ENCODE data around the gene TMEM178A. TPM values are rescaled to one million over a fixed set of nuclear protein-coding genes. Genes with fewer than 3 reads are reported as not detected.
A peak's percentile ranks its signal among the peaks of the same experiment; 100 is the strongest.

TMEM178A gene
- polyA plus RNA-seq (31.8 and 32.4 TPM in 2 replicates), polyA minus RNA-seq (13.9 and 21.2 TPM in 2 replicates)

- H3K27ac ChIP-seq (ENCODE audit: low read length), result no peak within 1 kb of the TSS
- no peaks in the 10 kb centered on the region for H4K20me1 ChIP-seq (ENCODE audit: insufficient read depth)
- peak; percentile 13 for TF ChIP-seq EP300 (conservative IDR thresholded peaks at IDR 0.05; ENCODE audit: poor library complexity, severe bottlenecking)
- TF ChIP-seq POLR2AphosphoS5 (IDR thresholded peaks at IDR 0.05), result peak; percentile 52
- TF ChIP-seq SMC3 (conservative IDR thresholded peaks at IDR 0.05; ENCODE audit: poor library complexity), result peak; percentile 40
- peak; percentile 63 for TF ChIP-seq MXI1 (conservative IDR thresholded peaks at IDR 0.05; ENCODE audit: poor library complexity, severe bottlenecking)
- TF ChIP-seq RAD21 (conservative IDR thresholded peaks at IDR 0.05), result peak; percentile 26
- TF ChIP-seq TAF1 (IDR thresholded peaks at IDR 0.05; ENCODE audit: low read depth), result no peak
- TF ChIP-seq EZH2 (IDR thresholded peaks at IDR 0.05; ENCODE audit: borderline replicate concordance, insufficient read depth, low read length, poor library complexity, severe bottlenecking), result no peak
- peak; percentile 27 for TF ChIP-seq REST (IDR thresholded peaks at IDR 0.05; ENCODE audit: borderline replicate concordance)
- TF ChIP-seq, protein P1, sequence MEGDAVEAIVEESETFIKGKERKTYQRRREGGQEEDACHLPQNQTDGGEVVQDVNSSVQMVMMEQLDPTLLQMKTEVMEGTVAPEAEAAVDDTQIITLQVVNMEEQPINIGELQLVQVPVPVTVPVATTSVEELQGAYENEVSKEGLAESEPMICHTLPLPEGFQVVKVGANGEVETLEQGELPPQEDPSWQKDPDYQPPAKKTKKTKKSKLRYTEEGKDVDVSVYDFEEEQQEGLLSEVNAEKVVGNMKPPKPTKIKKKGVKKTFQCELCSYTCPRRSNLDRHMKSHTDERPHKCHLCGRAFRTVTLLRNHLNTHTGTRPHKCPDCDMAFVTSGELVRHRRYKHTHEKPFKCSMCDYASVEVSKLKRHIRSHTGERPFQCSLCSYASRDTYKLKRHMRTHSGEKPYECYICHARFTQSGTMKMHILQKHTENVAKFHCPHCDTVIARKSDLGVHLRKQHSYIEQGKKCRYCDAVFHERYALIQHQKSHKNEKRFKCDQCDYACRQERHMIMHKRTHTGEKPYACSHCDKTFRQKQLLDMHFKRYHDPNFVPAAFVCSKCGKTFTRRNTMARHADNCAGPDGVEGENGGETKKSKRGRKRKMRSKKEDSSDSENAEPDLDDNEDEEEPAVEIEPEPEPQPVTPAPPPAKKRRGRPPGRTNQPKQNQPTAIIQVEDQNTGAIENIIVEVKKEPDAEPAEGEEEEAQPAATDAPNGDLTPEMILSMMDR (IDR thresholded peaks at IDR 0.05; ENCODE audit: poor library complexity, severe bottlenecking), result peak; percentile 35
- H3K4me2 ChIP-seq (ENCODE audit: low read length), result peak within 1 kb of the TSS; percentile 65
- peaks cover 28% of the 10 kb centered on the region for H3K79me2 ChIP-seq (replicated peaks; ENCODE audit: insufficient read depth, low read length)
- no peaks in the 10 kb centered on the region for H3K9me2 ChIP-seq (ENCODE audit: insufficient read depth, low read length)
- no peaks in the 10 kb centered on the region for H3F3A ChIP-seq (ENCODE audit: insufficient read depth, low read length, poor library complexity, severe bottlenecking)
- H3K36me3 ChIP-seq (ENCODE audit: insufficient read depth, low read length), result no peaks in the 10 kb centered on the region
- H3K27me3 ChIP-seq (ENCODE audit: insufficient read depth, low read depth, low read length), result no peaks in the 10 kb centered on the region
- H3K4me3 ChIP-seq (ENCODE audit: low read length), result peak within 1 kb of the TSS; percentile 72
- H2AFZ ChIP-seq (ENCODE audit: low read depth, low read length), result peak within 1 kb of the TSS; percentile 54
- H3K9ac ChIP-seq (ENCODE audit: low read length), result peak within 1 kb of the TSS; percentile 72
- no peaks in the 10 kb centered on the region for H3K9me3 ChIP-seq (ENCODE audit: low read length)
These were observed at the start of gene TMEM178A for GRCh38 chr2:39665811-39666490. TMEM178A (plus strand) TSS chr2:39665917; CDS start chr2:39665975, 58 bp downstream.

GRCh38 chr2:39618236-39618635, 47.5 kb upstream of the TMEM178A start:
- no peak overlapping the region for H3K27ac ChIP-seq (ENCODE audit: low read length)
- no peaks in the 10 kb centered on the region for H3K27me3 ChIP-seq (ENCODE audit: insufficient read depth, low read depth, low read length)
- no peak overlapping the region for H3K4me2 ChIP-seq (ENCODE audit: low read length)
- H3K9me3 ChIP-seq (ENCODE audit: low read length), result no peaks in the 10 kb centered on the region
- H3K36me3 ChIP-seq (ENCODE audit: insufficient read depth, low read length), result no peaks in the 10 kb centered on the region
- no peaks in the 10 kb centered on the region for H3K79me2 ChIP-seq (replicated peaks; ENCODE audit: insufficient read depth, low read length)
- no peaks in the 10 kb centered on the region for H4K20me1 ChIP-seq (ENCODE audit: insufficient read depth)
- H3K4me3 ChIP-seq (ENCODE audit: low read length), result no peak overlapping the region
- no peak overlapping the region for H3K9ac ChIP-seq (ENCODE audit: low read length)
- H2AFZ ChIP-seq (ENCODE audit: low read depth, low read length), result no peak overlapping the region
- H3K9me2 ChIP-seq (ENCODE audit: insufficient read depth, low read length), result no peaks in the 10 kb centered on the region
- TF ChIP-seq, protein P1 (IDR thresholded peaks at IDR 0.05; ENCODE audit: poor library complexity, severe bottlenecking), result no peak
- TF ChIP-seq EP300 (conservative IDR thresholded peaks at IDR 0.05; ENCODE audit: poor library complexity, severe bottlenecking), result no peak
- TF ChIP-seq EZH2 (IDR thresholded peaks at IDR 0.05; ENCODE audit: borderline replicate concordance, insufficient read depth, low read length, poor library complexity, severe bottlenecking), result no peak
- TF ChIP-seq MXI1 (conservative IDR thresholded peaks at IDR 0.05; ENCODE audit: poor library complexity, severe bottlenecking), result no peak
- no peak for TF ChIP-seq SMC3 (conservative IDR thresholded peaks at IDR 0.05; ENCODE audit: poor library complexity)
- no peak for TF ChIP-seq POLR2AphosphoS5 (IDR thresholded peaks at IDR 0.05)
- no peak for TF ChIP-seq TAF1 (IDR thresholded peaks at IDR 0.05; ENCODE audit: low read depth)
- no peak for TF ChIP-seq REST (IDR thresholded peaks at IDR 0.05; ENCODE audit: borderline replicate concordance)
- H3F3A ChIP-seq (ENCODE audit: insufficient read depth, low read length, poor library complexity, severe bottlenecking), result no peaks in the 10 kb centered on the region
